H9 (cell line): Measurements from ENCODE around the gene DGKD. TPM values are rescaled to one million over a fixed set of nuclear protein-coding genes. Genes with fewer than 3 reads are reported as not detected.

Source experiments
- DNase-seq: peaks from one replicate; pipeline ENCODE4 v3.0.0-alpha.2; 2017
- H2AFZ ChIP-seq: one replicate; pipeline ENCODE4 v1.6.1; 2013; ENCODE audit warnings: mild to moderate bottlenecking, low read length, control low read depth, moderate library complexity
- H2AK5ac ChIP-seq: 2 replicates; pipeline ENCODE4 v1.6.1; 2013; ENCODE audit warnings: low read length, control low read depth, mixed read lengths; ENCODE audit not compliant: insufficient read length
- H2BK120ac ChIP-seq: one replicate; pipeline ENCODE4 v1.6.1; 2013; ENCODE audit warnings: low read depth, mild to moderate bottlenecking, low read length, control low read depth, inconsistent platforms; ENCODE audit not compliant: poor library complexity, severe bottlenecking
- H2BK12ac ChIP-seq: 2 replicates; pipeline ENCODE4 v1.6.1; 2013; ENCODE audit warnings: low read length, control low read depth, mixed read lengths, low read depth; ENCODE audit not compliant: insufficient read length
- H2BK15ac ChIP-seq: 2 replicates; pipeline ENCODE4 v1.6.1; 2013; ENCODE audit warnings: low read depth, low read length, control low read depth
- H2BK20ac ChIP-seq: one replicate; pipeline ENCODE4 v1.6.1; 2013; ENCODE audit warnings: low read depth, mild to moderate bottlenecking, low read length, control low read depth, inconsistent platforms; ENCODE audit not compliant: poor library complexity, severe bottlenecking
- H2BK5ac ChIP-seq: 2 replicates; pipeline ENCODE4 v1.6.1; 2013; ENCODE audit warnings: low read length, control low read depth, mixed read lengths; ENCODE audit not compliant: insufficient read length
- H3K14ac ChIP-seq: 2 replicates; pipeline ENCODE4 v1.6.1; 2013; ENCODE audit warnings: low read length, control low read depth; ENCODE audit not compliant: insufficient read depth
- H3K18ac ChIP-seq: 2 replicates; pipeline ENCODE4 v1.6.1; 2013; ENCODE audit warnings: low read depth, mild to moderate bottlenecking, mixed read lengths, low read length, control low read depth; ENCODE audit not compliant: insufficient read length
- H3K23ac ChIP-seq: 2 replicates; pipeline ENCODE4 v1.6.1; 2013; ENCODE audit warnings: low read length, control low read depth, mixed read lengths, low read depth; ENCODE audit not compliant: insufficient read length
- H3K23me2 ChIP-seq: 2 replicates; pipeline ENCODE4 v1.6.1; 2013; ENCODE audit warnings: low read depth, mild to moderate bottlenecking, mixed read lengths, low read length, control low read depth; ENCODE audit not compliant: insufficient read length, poor library complexity, severe bottlenecking
- H3K27ac ChIP-seq: 2 replicates; pipeline ENCODE4 v1.5.1; 2013; ENCODE audit warnings: low read length, control low read depth, mixed read lengths, low read depth; ENCODE audit not compliant: insufficient read length
- H3K27me3 ChIP-seq: 2 replicates; pipeline ENCODE4 v1.6.1; 2013; ENCODE audit warnings: low read length, control low read depth, inconsistent platforms; ENCODE audit not compliant: insufficient read depth
- H3K4ac ChIP-seq: 2 replicates; pipeline ENCODE4 v1.6.1; 2013; ENCODE audit warnings: low read depth, mild to moderate bottlenecking, control low read depth, inconsistent platforms, low read length, moderate library complexity
- H3K4me1 ChIP-seq: 2 replicates; pipeline ENCODE4 v1.6.1; 2013; ENCODE audit warnings: low read length, control low read depth, inconsistent platforms; ENCODE audit not compliant: insufficient read depth
- H3K4me2 ChIP-seq: 2 replicates; pipeline ENCODE4 v1.6.1; 2013; ENCODE audit warnings: low read length, control low read depth, mixed read lengths; ENCODE audit not compliant: insufficient read length, insufficient read depth
- H3K56ac ChIP-seq: 2 replicates; pipeline ENCODE4 v1.6.1; 2013; ENCODE audit warnings: low read depth, mild to moderate bottlenecking, mixed read lengths, low read length, control low read depth; ENCODE audit not compliant: insufficient read length
- H3K79me1 ChIP-seq: 2 replicates; pipeline ENCODE4 v1.6.1; 2013; ENCODE audit warnings: low read depth, mild to moderate bottlenecking, moderate library complexity, low read length, control low read depth, inconsistent platforms; ENCODE audit not compliant: insufficient read depth, poor library complexity, severe bottlenecking
- H3K79me2 ChIP-seq: 2 replicates; pipeline ENCODE4 v1.6.1; 2013; ENCODE audit warnings: low read length, control low read depth, inconsistent platforms; ENCODE audit not compliant: insufficient read depth
- H3K9ac ChIP-seq: 2 replicates; pipeline ENCODE4 v1.6.1; 2013; ENCODE audit warnings: low read length, control low read depth, mixed read lengths; ENCODE audit not compliant: insufficient read length; ENCODE audit errors: extremely low read depth
- H3K9me3 ChIP-seq: one replicate; pipeline ENCODE4 v1.6.1; 2013; ENCODE audit warnings: low read depth, low read length, inconsistent platforms; ENCODE audit not compliant: control insufficient read depth
- H3T11ph ChIP-seq: one replicate; pipeline ENCODE4 v1.6.1; 2013; ENCODE audit warnings: mild to moderate bottlenecking, low read length, control low read depth, inconsistent platforms
- H4K20me1 ChIP-seq: one replicate; pipeline ENCODE4 v1.6.1; 2013; ENCODE audit not compliant: control insufficient read depth, insufficient read length, insufficient read depth
- H4K5ac ChIP-seq: 2 replicates; pipeline ENCODE4 v1.6.1; 2013; ENCODE audit warnings: low read depth, mild to moderate bottlenecking, mixed read lengths, low read length, control low read depth; ENCODE audit not compliant: insufficient read length
- H4K8ac ChIP-seq: replicated peaks from 2 replicates; pipeline ENCODE4 v1.6.1; 2013; ENCODE audit warnings: low read length, control low read depth, mixed read lengths, low read depth; ENCODE audit not compliant: insufficient read length
- H4K91ac ChIP-seq: 2 replicates; pipeline ENCODE4 v1.6.1; 2013; ENCODE audit warnings: low read depth, mild to moderate bottlenecking, moderate library complexity, mixed read lengths, low read length, control low read depth; ENCODE audit not compliant: insufficient read length
- H3K27ac Mint-ChIP-seq, 3 experiments: 2 replicates in 2 of 3; 3 replicates in 1 of 3; pipeline ENCODE4 v1.8.0; 2020 to 2021; ENCODE audit warnings: mixed read lengths in 3 of 3, mild to moderate bottlenecking in 1 of 3, moderate library complexity in 1 of 3
- H3K27me3 Mint-ChIP-seq: 2 replicates; pipeline ENCODE4 v1.8.0; 2021; ENCODE audit warnings: low read depth, mild to moderate bottlenecking, moderate library complexity, mixed read lengths
- H3K36me3 Mint-ChIP-seq, 3 experiments: 2 replicates in 2 of 3; 3 replicates in 1 of 3; pipeline ENCODE4 v1.8.0; 2020 to 2021; ENCODE audit warnings: low read depth in 3 of 3, mixed read lengths in 3 of 3; ENCODE audit not compliant: insufficient read depth in 1 of 3
- H3K4me1 Mint-ChIP-seq, 2 experiments: 2 replicates each; pipeline ENCODE4 v1.8.0; 2020; ENCODE audit warnings: mixed read lengths in 2 of 2
- H3K4me3 Mint-ChIP-seq, 2 experiments: 2 replicates in 1 of 2; 3 replicates in 1 of 2; pipeline ENCODE4 v1.8.0; 2020 to 2021; ENCODE audit warnings: mild to moderate bottlenecking in 2 of 2, mixed read lengths in 2 of 2, moderate library complexity in 1 of 2
- H3K9me3 Mint-ChIP-seq, 2 experiments: 2 replicates in 1 of 2; 3 replicates in 1 of 2; pipeline ENCODE4 v1.8.0; 2020; ENCODE audit warnings: mild to moderate bottlenecking in 2 of 2, mixed read lengths in 2 of 2, moderate library complexity in 1 of 2
- CTCF ChIP-seq: fragments of 200-600 bp; sonication (generic); conservative IDR thresholded peaks from 3 replicates; pipeline ENCODE4 v1.8.0; 2021; ENCODE audit warnings: antibody characterized with exemption, mild to moderate bottlenecking
- WGBS: extraction: QIAGEN DNeasy Blood & Tissue Kit; methylation state at CpG from one replicate; pipeline ENCODE4 v1.1.7; 2013; ENCODE audit warnings: missing lambda C conversion rate, low lambda C conversion rate, mixed read lengths; ENCODE audit not compliant: insufficient read length; ENCODE audit errors: extremely low coverage; 5-methylcytosine and 5-hydroxymethylcytosine counted together
- total RNA-seq: library from RNA; stranded (reverse); gene quantifications from 2 replicates; pipeline ENCODE4 v1.2.1, GENCODE V29; 2021

DGKD gene
- total RNA-seq, 1 experiment from 2014 or later: 20.7 TPM

- H3K23ac ChIP-seq: no peak overlapping the region
- no peak overlapping the region for H3K18ac ChIP-seq
- H4K5ac ChIP-seq: no peak overlapping the region
- no peak overlapping the region for H3K4me3 Mint-ChIP-seq
- H2BK12ac ChIP-seq: no peak overlapping the region
- H3K79me2 ChIP-seq: no peaks in the 10 kb centered on the region
- H3K4me2 ChIP-seq: no peak overlapping the region
- H2BK15ac ChIP-seq: no peak overlapping the region
- no peak overlapping the region for H2BK5ac ChIP-seq
- H3K9me3 ChIP-seq: no peaks in the 10 kb centered on the region
- H3K27me3 ChIP-seq: no peaks in the 10 kb centered on the region; the same call in 1 of the 2 replicates
- no peaks in the 10 kb centered on the region; a peak in 1 of 5 replicates for H3K9me3 Mint-ChIP-seq
- H2BK120ac ChIP-seq: no peak overlapping the region
- peaks cover 2% of the 10 kb centered on the region; the same call in 1 of the 2 replicates for H3K4me1 ChIP-seq
- no peaks in the 10 kb centered on the region for H3K23me2 ChIP-seq
- H3K79me1 ChIP-seq: no peaks in the 10 kb centered on the region
- H3K56ac ChIP-seq: no peak overlapping the region
- peaks cover 14 to 15% of the 10 kb centered on the region in 2 experiments for H3K4me1 Mint-ChIP-seq
- no peak overlapping the region for H2AK5ac ChIP-seq
- H3K14ac ChIP-seq: no peak overlapping the region
- no peak for TF ChIP-seq CTCF
- no peak overlapping the region for H3K4ac ChIP-seq
- no peak overlapping the region for H4K91ac ChIP-seq
- no CpG with 5 or more reads among the region's 4 CpGs for WGBS
- no peak overlapping the region for H3T11ph ChIP-seq
- no peak for DNase-seq
- no peak overlapping the region for H3K9ac ChIP-seq
- no peak overlapping the region for H2BK20ac ChIP-seq
- no peak overlapping the region for H3K27ac ChIP-seq
- H4K8ac ChIP-seq: no peak overlapping the region
- H2AFZ ChIP-seq: no peak overlapping the region
- H4K20me1 ChIP-seq: peaks cover 2% of the 10 kb centered on the region
- no peaks in the 10 kb centered on the region; a peak in 2 of 7 replicates for H3K36me3 Mint-ChIP-seq
- H3K27ac Mint-ChIP-seq: no peak overlapping the region
- H3K27me3 Mint-ChIP-seq: peaks cover 100% of the 10 kb centered on the region
These were observed 22.2 kb upstream of the DGKD start for GRCh38 chr2:233332125-233332524.
